Amygdala (tissue), 56 donors: Measurements from ENCODE around the gene PLEKHA5.
"Not testable (repeated sequence)": the region's sequence is repeated elsewhere in the genome, so short reads cannot be mapped to it uniquely, and the experiment has no call there.

Experiments used
- DNase-seq, 56 donors: peaks; one replicate each; lab custom pipeline; 2025; lab: John Stamatoyannopoulos, UW

The PLEKHA5 gene

GRCh38 chr12:19129486-19130223 is at the start of gene PLEKHA5:
Gene PLEKHA5, plus strand, starts transcription at chr12:19129733. Its CDS starts 67 bp downstream, at chr12:19129800.
- DNase-seq: peak in 50 of 56 donors; percentile 6 to 77 (median 41)

GRCh38 chr12:19080918-19081317 is 48.6 kb upstream of the PLEKHA5 start:
- no peak for DNase-seq

GRCh38 chr12:19082365-19082911 is 47.1 kb upstream of the PLEKHA5 start:
- DNase-seq: no peak

GRCh38 chr12:19084547-19084946 is 45.0 kb upstream of the PLEKHA5 start:
- DNase-seq: no peak

GRCh38 chr12:19085090-19085489 is 44.4 kb upstream of the PLEKHA5 start:
- DNase-seq: no peak

- DNase-seq: no peak
Observed at GRCh38 chr12:19088606-19089005, 40.9 kb upstream of the PLEKHA5 start.

GRCh38 chr12:19092482-19092881 is 37.1 kb upstream of the PLEKHA5 start:
- not testable (repeated sequence) for DNase-seq

GRCh38 chr12:19093218-19093617 is 36.3 kb upstream of the PLEKHA5 start:
- no peak for DNase-seq

GRCh38 chr12:19095331-19095730 is 34.2 kb upstream of the PLEKHA5 start:
- no peak for DNase-seq

- no peak for DNase-seq
Observed at GRCh38 chr12:19095756-19096480, 33.6 kb upstream of the PLEKHA5 start.

GRCh38 chr12:19105463-19105862 is 24.1 kb upstream of the PLEKHA5 start:
- DNase-seq: no peak

- DNase-seq: no peak
Observed at GRCh38 chr12:19107750-19108149, 21.8 kb upstream of the PLEKHA5 start.

GRCh38 chr12:19110221-19110940 is 19.2 kb upstream of the PLEKHA5 start:
- no peak for DNase-seq

- no peak for DNase-seq
Observed at GRCh38 chr12:19113464-19113863, 16.1 kb upstream of the PLEKHA5 start.

- no peak for DNase-seq
Observed at GRCh38 chr12:19115285-19115684, 14.2 kb upstream of the PLEKHA5 start.

GRCh38 chr12:19119440-19119839 is 10.1 kb upstream of the PLEKHA5 start:
- no peak for DNase-seq

GRCh38 chr12:19120795-19121194 is 8.7 kb upstream of the PLEKHA5 start:
- no peak for DNase-seq

GRCh38 chr12:19121449-19122018 is 8.0 kb upstream of the PLEKHA5 start:
- DNase-seq: no peak

- no peak for DNase-seq
Observed at GRCh38 chr12:19125325-19125724, 4.2 kb upstream of the PLEKHA5 start.

GRCh38 chr12:19127270-19127669 is 2.3 kb upstream of the PLEKHA5 start:
- DNase-seq: no peak

GRCh38 chr12:19128485-19128884 is 1.0 kb upstream of the PLEKHA5 start:
- DNase-seq: no peak
